HG03280 (cell line): ENCODE measurements around the gene RCBTB2.

Experiments
- ATAC-seq: cut with Tn5 transposase; IDR thresholded peaks from one replicate; pipeline ENCODE4 v1.9.1; 2021; ENCODE audit warnings: mild to moderate bottlenecking, moderate library complexity; ENCODE audit not compliant: unreplicated experiment

Gene RCBTB2

DNA sequence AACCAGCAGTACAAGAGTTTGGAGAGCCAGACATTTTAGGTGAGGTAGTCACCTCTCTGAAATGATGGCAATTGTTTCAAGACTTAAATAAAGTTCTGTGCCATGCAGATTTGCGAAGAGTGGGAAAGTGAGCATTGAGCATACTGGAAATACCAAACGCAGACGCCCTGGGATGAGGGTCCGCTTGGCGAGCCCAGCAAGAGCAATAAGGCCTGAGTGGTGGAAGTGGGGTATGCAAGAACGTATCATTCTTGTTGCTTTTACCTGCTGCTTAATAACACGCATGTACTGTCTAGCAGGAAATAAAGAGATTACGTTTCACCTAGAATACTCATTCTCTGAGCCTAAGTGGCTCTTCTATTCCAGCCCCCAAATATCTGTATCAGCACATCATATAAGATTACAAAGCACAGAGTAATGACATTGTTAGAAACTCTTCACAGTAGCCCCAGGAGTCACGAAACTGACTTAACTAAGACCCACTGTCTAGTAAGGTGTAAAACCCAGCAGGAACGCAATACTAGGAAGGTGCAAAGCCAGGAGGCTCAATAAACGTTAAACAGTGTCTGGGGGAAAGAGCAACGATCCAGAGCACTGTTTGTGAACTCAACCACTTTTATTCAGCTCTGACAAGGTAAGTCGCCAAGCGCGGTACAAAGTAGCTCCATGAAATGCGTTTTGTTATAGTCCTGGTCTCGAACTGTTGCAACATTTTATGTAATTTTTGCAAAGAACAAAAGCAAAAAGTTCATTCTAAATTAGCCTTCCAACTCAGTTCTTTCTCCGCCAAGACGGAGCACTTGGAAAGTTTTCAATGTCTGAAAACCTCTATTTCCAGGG is 1.2 kb downstream of the RCBTB2 start:
- no peak for ATAC-seq

GRCh38 chr13:48530833-48531232 is 2.0 kb downstream of the RCBTB2 start:
- no peak for ATAC-seq

- no peak for ATAC-seq
These were observed 4.2 kb downstream of the RCBTB2 start for GRCh38 chr13:48528720-48529119.

GRCh38 chr13:48527955-48528354 is 4.9 kb downstream of the RCBTB2 start:
- ATAC-seq, result no peak

GRCh38 chr13:48526286-48526685 is 6.6 kb downstream of the RCBTB2 start:
- no peak for ATAC-seq

- no peak for ATAC-seq
These were observed 14.8 kb downstream of the RCBTB2 start for GRCh38 chr13:48518083-48518482.

- ATAC-seq, result no peak
These were observed 17.1 kb downstream of the RCBTB2 start for GRCh38 chr13:48515732-48516131.

GRCh38 chr13:48514793-48515192 is 18.1 kb downstream of the RCBTB2 start:
- no peak for ATAC-seq

DNA sequence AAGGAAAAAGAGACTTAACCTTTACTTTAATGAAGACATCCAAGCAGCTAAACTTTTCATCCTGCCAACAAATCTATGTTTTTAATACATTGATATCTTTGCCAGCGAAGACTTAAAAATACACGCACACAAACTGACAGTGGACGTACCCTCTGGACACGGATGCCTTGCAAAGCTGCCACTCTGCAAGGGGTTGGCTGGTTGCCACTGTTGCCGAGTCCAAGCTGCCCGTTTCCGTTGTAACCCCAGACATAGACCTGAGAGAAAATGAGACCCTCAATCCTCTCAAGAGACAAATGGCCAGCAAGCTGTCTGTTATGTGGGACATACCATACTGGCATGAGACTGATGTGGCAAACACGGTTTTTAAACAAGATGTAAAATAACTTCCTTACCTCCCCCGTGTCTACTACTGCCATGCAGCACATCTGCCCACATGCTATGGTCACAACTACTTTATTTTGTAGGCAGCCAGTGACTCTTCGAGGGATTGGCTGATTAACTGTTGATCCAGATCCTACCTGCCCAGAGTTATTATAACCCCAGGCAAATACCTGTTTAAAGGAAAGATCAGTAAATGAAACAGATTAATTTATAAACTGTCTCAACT is 21.2 kb downstream of the RCBTB2 start:
- no peak for ATAC-seq

DNA sequence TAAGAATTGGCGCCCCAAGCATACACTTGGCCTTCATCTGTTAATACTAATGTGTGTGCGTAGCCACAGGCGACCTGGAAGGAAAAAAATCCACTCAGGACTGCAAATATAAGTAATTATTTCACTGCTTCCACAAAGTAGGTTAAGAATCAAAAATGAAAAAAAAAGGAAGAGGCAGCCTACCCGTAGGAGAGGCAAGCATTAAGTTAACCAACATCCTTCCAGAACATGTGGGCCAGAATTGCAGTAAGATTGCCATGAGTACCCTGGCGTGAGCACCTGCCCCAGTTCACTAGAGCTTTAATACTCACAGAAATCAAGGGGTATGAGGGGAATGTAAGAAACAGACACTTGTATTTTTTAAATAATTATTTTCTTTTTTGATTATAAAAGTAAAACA is 22.2 kb downstream of the RCBTB2 start:
- no peak for ATAC-seq

DNA sequence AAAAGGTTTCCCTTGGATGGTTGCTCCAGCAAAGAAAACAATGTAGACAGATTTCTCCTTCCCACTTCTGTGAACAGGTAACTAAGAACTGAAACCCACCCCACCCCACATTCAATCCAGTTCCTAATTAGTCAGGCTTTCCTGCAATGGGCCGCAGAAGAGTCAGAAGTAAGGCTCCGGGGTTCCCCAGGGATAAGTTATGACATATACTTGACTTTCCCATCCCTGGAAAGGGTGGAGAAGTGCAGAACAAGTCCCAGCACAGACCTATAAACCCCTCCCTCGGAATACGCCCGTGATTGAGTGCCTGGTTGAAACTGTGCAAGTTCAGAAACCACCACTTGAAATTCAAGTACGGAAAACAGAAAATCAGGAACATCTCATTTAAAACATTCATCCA is 24.9 kb downstream of the RCBTB2 start:
- ATAC-seq, result no peak

DNA sequence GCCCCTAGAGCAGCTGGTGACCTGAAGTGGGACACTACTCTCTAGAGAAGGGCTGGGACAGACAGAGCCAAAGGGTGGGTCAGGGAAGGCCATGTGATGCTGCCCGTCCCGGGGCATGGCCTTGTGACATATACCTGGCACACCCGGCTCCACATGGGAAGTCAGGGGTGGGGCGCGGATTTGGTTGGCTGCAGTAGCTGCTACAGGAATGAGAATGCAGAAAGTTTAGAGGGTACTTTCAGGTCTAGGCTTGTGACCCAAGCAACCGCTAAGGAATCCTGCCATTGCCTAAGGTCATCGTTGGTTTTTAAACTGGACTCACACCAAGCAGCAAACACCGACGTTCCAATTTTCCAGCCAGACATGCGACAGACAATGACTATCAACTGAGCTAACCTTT is 25.9 kb downstream of the RCBTB2 start:
- ATAC-seq, result no peak

GRCh38 chr13:48506092-48506701 is 26.7 kb downstream of the RCBTB2 start:
- peak; percentile 31 for ATAC-seq

DNA sequence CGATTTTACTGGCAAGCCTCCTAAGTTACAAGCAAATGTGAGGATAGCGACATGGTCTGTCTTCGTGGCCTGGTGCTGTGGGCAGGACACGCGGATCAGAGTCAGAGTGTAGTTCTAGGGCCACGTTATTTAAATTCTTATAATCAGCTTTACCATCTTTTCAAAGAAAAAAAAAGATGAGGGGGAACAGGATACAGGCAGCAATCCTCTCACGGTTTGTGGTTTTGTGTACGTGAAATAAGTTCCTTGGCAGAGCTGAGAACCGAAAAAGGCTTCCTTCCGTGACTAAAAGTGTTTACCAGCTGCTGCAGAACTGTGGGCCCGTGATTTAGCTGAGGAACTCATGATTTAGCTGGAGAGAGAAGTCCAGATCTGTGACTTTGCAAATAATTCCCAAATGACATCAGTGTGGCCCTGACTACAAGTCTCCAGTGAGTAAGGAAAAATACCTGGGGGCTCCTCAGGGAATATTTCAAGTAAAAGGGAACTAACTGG is 27.2 kb downstream of the RCBTB2 start:
- peak; percentile 77 for ATAC-seq

GRCh38 chr13:48505012-48505411 is 27.9 kb downstream of the RCBTB2 start:
- ATAC-seq, result no peak

- ATAC-seq, result no peak
These were observed 28.3 kb downstream of the RCBTB2 start for GRCh38 chr13:48504606-48505005.

DNA sequence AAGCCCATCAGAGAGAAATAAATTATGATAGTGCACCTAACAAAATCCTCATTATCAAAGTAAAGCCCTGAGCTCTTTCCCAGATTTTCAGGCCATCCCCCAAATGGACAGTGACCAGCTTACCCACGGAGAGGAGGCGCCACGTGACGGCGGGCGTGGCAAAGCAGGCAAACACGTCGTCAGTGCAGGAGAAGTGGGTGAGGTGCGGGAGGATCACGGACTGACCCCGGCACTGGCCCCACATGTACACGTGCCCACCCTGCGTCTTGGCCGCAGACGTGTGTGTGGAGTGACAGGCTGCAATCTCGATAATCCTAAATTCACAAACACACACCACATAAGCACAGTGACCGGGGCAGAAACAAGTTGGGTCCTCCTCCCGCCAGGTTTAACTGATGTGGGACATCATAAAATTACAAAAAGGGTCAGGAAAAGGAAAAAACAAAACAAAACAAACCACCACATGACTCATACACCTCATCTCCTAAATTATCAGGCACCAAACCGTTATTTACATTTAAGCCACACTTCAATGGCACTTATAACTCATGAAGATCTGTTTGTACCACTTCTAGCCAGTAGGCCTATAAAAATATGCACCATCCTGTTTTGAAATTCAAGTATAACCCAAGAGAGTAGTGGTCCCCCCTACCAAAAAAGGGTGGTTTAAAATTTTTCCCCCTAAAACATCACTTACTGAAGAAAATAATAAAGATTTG is 30.1 kb downstream of the RCBTB2 start:
- ATAC-seq, result no peak

DNA sequence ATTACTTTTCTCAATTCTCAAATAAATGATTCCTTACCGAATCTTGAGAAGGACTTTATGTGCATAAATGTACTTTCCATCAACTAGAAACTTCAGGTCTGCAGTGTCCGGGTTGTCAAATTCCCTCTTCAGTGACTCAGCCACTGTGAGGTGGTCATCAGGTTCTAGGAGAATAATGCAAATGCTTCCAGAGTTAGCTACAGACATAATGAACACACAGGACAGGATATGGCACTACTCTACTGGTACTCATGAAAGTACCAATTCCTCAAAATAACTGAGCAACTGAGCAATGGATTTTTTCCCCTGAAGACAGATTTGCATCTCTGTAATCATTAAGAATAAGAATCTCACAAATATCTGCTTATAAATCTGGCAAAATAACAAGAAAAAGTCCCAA is 31.2 kb downstream of the RCBTB2 start:
- ATAC-seq, result no peak

GRCh38 chr13:48500652-48501197 is 32.2 kb downstream of the RCBTB2 start:
- no peak for ATAC-seq

DNA sequence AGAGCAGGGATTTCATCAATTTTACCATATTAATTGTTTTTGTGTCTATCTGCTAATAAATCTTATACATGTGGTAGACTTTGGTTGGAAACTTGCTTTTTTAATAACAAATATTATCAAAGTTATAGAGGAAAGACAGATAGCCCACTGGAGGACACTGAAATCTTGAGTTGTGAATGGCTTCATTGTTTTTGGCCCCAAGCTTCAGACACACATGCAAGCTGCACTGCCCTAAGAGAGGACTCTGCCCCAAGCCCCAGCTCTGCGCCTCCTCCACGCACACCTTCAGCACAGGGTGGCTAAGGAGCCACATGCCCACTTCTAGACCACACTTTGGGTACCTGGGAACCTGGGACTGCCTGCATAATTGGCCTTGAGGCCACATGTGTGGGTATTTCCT is 35.2 kb downstream of the RCBTB2 start:
- no peak for ATAC-seq
